ENCODE data around the gene PANK4. TPM values are rescaled to one million over a fixed set of nuclear protein-coding genes. Genes with fewer than 3 reads are reported as not detected.
A peak's percentile ranks its signal among the peaks of the same experiment; 100 is the strongest.

The PANK4 gene
- total and polyA plus RNA-seq, 9 of the 15 experiments (the other 6 are each of a cell fraction or from before 2014, with no cell fraction given) = 0.93 to 55.6 (median 31.5) TPM

DNA sequence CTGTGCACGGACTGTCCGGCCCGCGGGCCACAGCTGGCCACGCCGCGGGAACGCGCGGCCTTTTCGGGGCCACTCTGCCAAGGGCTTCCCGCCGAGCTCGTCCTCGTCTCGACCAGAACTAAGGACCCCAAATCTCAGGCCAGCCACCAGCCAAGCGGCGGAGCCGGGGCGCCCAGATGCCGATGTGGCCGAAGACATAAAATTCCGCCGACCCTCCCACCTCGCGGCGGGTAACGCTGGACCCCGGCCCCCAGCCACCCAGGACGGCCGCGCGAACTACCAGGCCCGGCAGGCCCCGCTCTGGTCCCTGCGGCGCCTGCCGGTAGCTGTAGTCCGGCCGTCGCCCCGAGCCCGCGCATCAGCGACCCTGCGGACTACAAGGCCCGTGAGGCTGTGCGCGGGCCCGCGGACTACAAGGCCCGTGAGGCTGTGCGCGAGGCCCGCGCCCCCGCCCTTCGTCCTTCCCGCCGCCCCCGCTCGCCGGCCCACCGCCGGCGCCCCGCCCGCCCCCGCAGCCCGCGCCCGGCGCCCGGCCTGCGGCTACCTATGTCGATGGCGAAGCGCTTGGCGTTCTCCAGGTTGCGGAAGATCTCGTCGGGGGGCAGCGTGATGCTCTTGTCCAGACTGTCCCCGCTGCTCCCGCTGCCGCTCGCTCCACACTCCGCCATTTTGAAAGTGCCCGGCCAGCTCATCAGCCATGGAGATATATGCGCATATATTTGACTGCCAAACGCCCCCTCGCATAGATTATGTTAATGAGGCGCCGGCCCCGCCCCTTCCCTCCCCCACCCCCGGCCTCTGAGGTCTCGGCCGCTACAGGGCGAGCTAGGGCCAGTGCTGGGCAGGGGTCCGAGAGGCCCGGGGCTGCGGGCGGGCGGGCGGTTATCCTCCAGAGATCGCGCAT, at the start of gene PANK4 (continued):
- TF ChIP-seq, protein P1, sequence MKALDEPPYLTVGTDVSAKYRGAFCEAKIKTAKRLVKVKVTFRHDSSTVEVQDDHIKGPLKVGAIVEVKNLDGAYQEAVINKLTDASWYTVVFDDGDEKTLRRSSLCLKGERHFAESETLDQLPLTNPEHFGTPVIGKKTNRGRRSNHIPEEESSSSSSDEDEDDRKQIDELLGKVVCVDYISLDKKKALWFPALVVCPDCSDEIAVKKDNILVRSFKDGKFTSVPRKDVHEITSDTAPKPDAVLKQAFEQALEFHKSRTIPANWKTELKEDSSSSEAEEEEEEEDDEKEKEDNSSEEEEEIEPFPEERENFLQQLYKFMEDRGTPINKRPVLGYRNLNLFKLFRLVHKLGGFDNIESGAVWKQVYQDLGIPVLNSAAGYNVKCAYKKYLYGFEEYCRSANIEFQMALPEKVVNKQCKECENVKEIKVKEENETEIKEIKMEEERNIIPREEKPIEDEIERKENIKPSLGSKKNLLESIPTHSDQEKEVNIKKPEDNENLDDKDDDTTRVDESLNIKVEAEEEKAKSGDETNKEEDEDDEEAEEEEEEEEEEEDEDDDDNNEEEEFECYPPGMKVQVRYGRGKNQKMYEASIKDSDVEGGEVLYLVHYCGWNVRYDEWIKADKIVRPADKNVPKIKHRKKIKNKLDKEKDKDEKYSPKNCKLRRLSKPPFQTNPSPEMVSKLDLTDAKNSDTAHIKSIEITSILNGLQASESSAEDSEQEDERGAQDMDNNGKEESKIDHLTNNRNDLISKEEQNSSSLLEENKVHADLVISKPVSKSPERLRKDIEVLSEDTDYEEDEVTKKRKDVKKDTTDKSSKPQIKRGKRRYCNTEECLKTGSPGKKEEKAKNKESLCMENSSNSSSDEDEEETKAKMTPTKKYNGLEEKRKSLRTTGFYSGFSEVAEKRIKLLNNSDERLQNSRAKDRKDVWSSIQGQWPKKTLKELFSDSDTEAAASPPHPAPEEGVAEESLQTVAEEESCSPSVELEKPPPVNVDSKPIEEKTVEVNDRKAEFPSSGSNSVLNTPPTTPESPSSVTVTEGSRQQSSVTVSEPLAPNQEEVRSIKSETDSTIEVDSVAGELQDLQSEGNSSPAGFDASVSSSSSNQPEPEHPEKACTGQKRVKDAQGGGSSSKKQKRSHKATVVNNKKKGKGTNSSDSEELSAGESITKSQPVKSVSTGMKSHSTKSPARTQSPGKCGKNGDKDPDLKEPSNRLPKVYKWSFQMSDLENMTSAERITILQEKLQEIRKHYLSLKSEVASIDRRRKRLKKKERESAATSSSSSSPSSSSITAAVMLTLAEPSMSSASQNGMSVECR (CRISPR knock-in tag; IDR thresholded peaks at IDR 0.05) = peak; percentile 23; the same call in 1 of the 2 replicates
- TF ChIP-seq SRSF9 (IDR thresholded peaks at IDR 0.05; ENCODE audit: borderline replicate concordance, low read depth, low read length) (no peak), NR2C1 (IDR thresholded peaks at IDR 0.05) (no peak), NR2C1 (tag; IDR thresholded peaks at IDR 0.05) (peak; percentile 83), KAT8 (IDR thresholded peaks at IDR 0.05; ENCODE audit: low read depth) (no peak), SAFB (IDR thresholded peaks at IDR 0.05; ENCODE audit: borderline replicate concordance, low read depth, low read length) (0 out of 2 replicates have a peak, but pooled peaks have one; percentile 68), HDAC1 (IDR thresholded peaks at IDR 0.05) (peak in 1 of 2 experiments; percentile 36; a peak in 1 of 4 replicates), ESRRA (IDR thresholded peaks at IDR 0.05; ENCODE audit: borderline replicate concordance, low read depth) (peak; percentile 67; the same call in 1 of the 2 replicates), ZNF239 (CRISPR knock-in tag; IDR thresholded peaks at IDR 0.05) (peak; percentile 82), ZNF707 (CRISPR knock-in tag; conservative IDR thresholded peaks at IDR 0.05) (no peak), XRCC5 (IDR thresholded peaks at IDR 0.05; ENCODE audit: low read depth, low read length) (no peak), EGR1 (conservative IDR thresholded peaks at IDR 0.05) (peak; percentile 80), ZNF134 (CRISPR knock-in tag; conservative IDR thresholded peaks at IDR 0.05) (peak; percentile 84), ZNF174 (CRISPR knock-in tag; IDR thresholded peaks at IDR 0.05) (no peak), BRF1 (IDR thresholded peaks at IDR 0.05; ENCODE audit: borderline replicate concordance, extremely low read depth, insufficient read length) (no peak), POLR2A (conservative IDR thresholded peaks at IDR 0.05) (peak; percentile 85), MTA2 (IDR thresholded peaks at IDR 0.05; ENCODE audit: low read depth) (no peak), ZNF232 (CRISPR knock-in tag; IDR thresholded peaks at IDR 0.05) (no peak), SMAD1 (IDR thresholded peaks at IDR 0.05; ENCODE audit: low read depth, low read length, partially characterized antibody) (no peak), CBX5 (IDR thresholded peaks at IDR 0.05; ENCODE audit: borderline replicate concordance, low read depth) (no peak), ZNF3 (CRISPR knock-in tag; IDR thresholded peaks at IDR 0.05) (no peak)
- TF ChIP-seq, protein P2, sequence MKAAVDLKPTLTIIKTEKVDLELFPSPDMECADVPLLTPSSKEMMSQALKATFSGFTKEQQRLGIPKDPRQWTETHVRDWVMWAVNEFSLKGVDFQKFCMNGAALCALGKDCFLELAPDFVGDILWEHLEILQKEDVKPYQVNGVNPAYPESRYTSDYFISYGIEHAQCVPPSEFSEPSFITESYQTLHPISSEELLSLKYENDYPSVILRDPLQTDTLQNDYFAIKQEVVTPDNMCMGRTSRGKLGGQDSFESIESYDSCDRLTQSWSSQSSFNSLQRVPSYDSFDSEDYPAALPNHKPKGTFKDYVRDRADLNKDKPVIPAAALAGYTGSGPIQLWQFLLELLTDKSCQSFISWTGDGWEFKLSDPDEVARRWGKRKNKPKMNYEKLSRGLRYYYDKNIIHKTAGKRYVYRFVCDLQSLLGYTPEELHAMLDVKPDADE (conservative IDR thresholded peaks at IDR 0.05; ENCODE audit: control insufficient read depth, low read depth, low read length) = peak; percentile 100
- TF ChIP-seq, protein P3, sequence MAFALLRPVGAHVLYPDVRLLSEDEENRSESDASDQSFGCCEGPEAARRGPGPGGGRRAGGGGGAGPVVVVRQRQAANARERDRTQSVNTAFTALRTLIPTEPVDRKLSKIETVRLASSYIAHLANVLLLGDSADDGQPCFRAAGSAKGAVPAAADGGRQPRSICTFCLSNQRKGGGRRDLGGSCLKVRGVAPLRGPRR (CRISPR knock-in tag; IDR thresholded peaks at IDR 0.05) = no peak
